ENCODE measurements around the gene TMEM219. TPM values are rescaled to one million over a fixed set of nuclear protein-coding genes. Genes with fewer than 3 reads are reported as not detected.

The TMEM219 gene
- total and polyA plus RNA-seq, 12 donors = 53.0 to 105 (median 69.3) TPM

GRCh38 chr16:29994600-29995323 is 32.9 kb downstream of the TMEM219 start:
- Histone ChIP-seq H3K4me1 (peaks cover 7 to 40% (median 28%) of the 10 kb centered on the region in 9 donors), H3K36me3 (peaks cover 0 to 63% (median 28%) of the 10 kb centered on the region in 9 donors), H3K27me3 (no peaks in the 10 kb centered on the region), H3K4me3 (peak overlapping the region; percentile 55 to 97 (median 82)), H3K9me3 (no peaks in the 10 kb centered on the region), H3K27ac (peak overlapping the region; percentile 87 to 99 (median 96))
- intact Hi-C loops (cut with DNase I) = loop anchor here in 6 of 10 donors (1.0 to 10.0 kb wide), 8 partner anchors 14 to 180 kb away; partner anchors contain the start of genes TMEM219 (in 3 of the 6), CDIPT (in 1 of the 6), KCTD13 (in 1 of the 6) and PAGR1 (in 1 of the 6)
- DNase-seq = peak; percentile 44 to 61
- WGBS, 2 donors = 10 to 11% methylated on average over 24 of the region's 24 CpGs
- TF ChIP-seq, protein P1, sequence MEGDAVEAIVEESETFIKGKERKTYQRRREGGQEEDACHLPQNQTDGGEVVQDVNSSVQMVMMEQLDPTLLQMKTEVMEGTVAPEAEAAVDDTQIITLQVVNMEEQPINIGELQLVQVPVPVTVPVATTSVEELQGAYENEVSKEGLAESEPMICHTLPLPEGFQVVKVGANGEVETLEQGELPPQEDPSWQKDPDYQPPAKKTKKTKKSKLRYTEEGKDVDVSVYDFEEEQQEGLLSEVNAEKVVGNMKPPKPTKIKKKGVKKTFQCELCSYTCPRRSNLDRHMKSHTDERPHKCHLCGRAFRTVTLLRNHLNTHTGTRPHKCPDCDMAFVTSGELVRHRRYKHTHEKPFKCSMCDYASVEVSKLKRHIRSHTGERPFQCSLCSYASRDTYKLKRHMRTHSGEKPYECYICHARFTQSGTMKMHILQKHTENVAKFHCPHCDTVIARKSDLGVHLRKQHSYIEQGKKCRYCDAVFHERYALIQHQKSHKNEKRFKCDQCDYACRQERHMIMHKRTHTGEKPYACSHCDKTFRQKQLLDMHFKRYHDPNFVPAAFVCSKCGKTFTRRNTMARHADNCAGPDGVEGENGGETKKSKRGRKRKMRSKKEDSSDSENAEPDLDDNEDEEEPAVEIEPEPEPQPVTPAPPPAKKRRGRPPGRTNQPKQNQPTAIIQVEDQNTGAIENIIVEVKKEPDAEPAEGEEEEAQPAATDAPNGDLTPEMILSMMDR (IDR thresholded peaks at IDR 0.05) = no peak
- peak; percentile 14 to 56 (median 44) for ATAC-seq

DNA sequence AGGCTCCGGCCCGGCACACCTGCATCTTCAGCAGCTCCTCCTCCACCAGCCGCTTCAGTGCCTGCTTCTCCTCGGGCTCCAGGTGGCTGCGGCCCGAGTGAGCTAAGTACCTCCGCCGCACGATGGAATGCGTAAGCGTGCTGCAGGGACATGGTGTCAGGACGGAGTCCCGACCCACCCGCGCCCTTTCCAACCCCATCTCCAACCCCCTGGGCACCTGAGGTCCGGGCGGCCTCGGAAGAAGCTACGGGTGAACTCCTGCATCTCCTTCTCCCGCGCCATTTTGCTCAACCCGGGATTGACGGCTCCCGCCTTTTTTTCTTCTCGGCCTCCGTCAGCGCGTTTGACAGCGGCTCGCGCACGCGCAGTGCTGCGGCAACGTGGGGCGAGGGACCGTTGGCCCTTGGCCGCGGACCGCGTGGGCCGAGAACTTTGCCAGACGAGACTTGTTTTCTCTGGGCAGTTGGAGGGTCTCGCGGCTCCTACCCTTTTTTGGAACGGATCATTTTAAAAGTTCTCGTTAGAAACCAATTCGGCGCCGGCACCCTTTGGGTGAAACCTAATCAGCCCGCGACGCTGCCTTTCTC is 33.5 kb downstream of the TMEM219 start, which contains the start of gene HIRIP3:
Gene HIRIP3, minus strand, starts transcription at position 294 of the 587 bp plus-strand sequence. Its CDS starts 12 bp downstream, at position 282.
- Histone ChIP-seq H3K27ac (peak within 1 kb of the TSS; percentile 87 to 99 (median 96)), H3K4me1 (peaks cover 7 to 40% (median 28%) of the 10 kb centered on the region in 9 donors), H3K27me3 (no peaks in the 10 kb centered on the region), H3K4me3 (peak within 1 kb of the TSS; percentile 55 to 97 (median 82)), H3K9me3 (no peaks in the 10 kb centered on the region), H3K36me3 (peaks cover 0 to 63% (median 22%) of the 10 kb centered on the region in 9 donors)
- ATAC-seq (peak; percentile 73 to 92 (median 84)), DNase-seq (peak; percentile 90)
- 0% methylated on average over 53 of the region's 53 CpGs for WGBS, 2 donors
- intact Hi-C loops (cut with DNase I) = loop anchor here in 6 of 10 donors (1.0 to 10.0 kb wide), 8 partner anchors 15 to 181 kb away; partner anchors contain the start of genes TMEM219 (in 3 of the 6), CDIPT (in 1 of the 6), KCTD13 (in 1 of the 6) and PAGR1 (in 1 of the 6)
- TF ChIP-seq, protein P1 (IDR thresholded peaks at IDR 0.05) = no peak

- Histone ChIP-seq H3K4me3 (peak within 1 kb of the TSS; percentile 55 to 97 (median 82)), H3K9me3 (no peaks in the 10 kb centered on the region), H3K4me1 (peaks cover 7 to 40% (median 28%) of the 10 kb centered on the region in 9 donors), H3K36me3 (peaks cover 0 to 63% (median 16%) of the 10 kb centered on the region in 9 donors), H3K27me3 (no peaks in the 10 kb centered on the region), H3K27ac (peak within 1 kb of the TSS; percentile 87 to 99 (median 96))
- ATAC-seq (peak; percentile 98 to 99 (median 99)), DNase-seq (peak; percentile 99 to 100)
- WGBS, 2 donors = 0% methylated on average over 65 of the region's 65 CpGs
- intact Hi-C loops (cut with DNase I) = loop anchor here in 6 of 10 donors (1.0 to 10.0 kb wide), 8 partner anchors 15 to 181 kb away; partner anchors contain the start of genes TMEM219 (in 3 of the 6), CDIPT (in 1 of the 6), KCTD13 (in 1 of the 6) and PAGR1 (in 1 of the 6)
- TF ChIP-seq, protein P1 (IDR thresholded peaks at IDR 0.05) = peak in 1 of 9 donors; percentile 18
These were observed 34.3 kb downstream of the TMEM219 start, which contains the start of gene INO80E for GRCh38 chr16:29995911-29996765. Gene INO80E (plus strand): TSS chr16:29996241. CDS start chr16:29996311, 70 bp downstream.
